WTC11 (cell line): Measurements from ENCODE around the gene TEC. TPM values are rescaled to one million over a fixed set of nuclear protein-coding genes. Genes with fewer than 3 reads are reported as not detected.
A peak's percentile ranks its signal among the peaks of the same experiment; 100 is the strongest.

Experiments used
- ATAC-seq: fragments of 200-7000 bp; cut with Tn5 transposase; 2 replicates; pipeline ENCODE4 v1.10.0; 2021; ENCODE audit warnings: mild to moderate bottlenecking, moderate library complexity
- CTCF ChIA-PET: fragments of 300-600 bp; sonication (Branson Sonifier 250); formaldehyde crosslinking; loops from one replicate; lab custom pipeline; 2021; ENCODE audit warnings: antibody characterized with exemption; lab: Charles Lee
- POLR2A ChIA-PET: fragments of 350-600 bp; sonication (Branson Sonifier 250); formaldehyde crosslinking; loops from one replicate; lab custom pipeline; 2021; ENCODE audit warnings: antibody characterized with exemption; lab: Charles Lee
- DNase-seq: peaks from one replicate; pipeline ENCODE4 v3.0.0; 2021; ENCODE audit warnings: low spot score
- H3K27ac Mint-ChIP-seq: 2 replicates; pipeline ENCODE4 v1.8.0; 2021; ENCODE audit warnings: mixed read lengths
- H3K27me3 Mint-ChIP-seq: 2 replicates; pipeline ENCODE4 v1.8.0; 2021; ENCODE audit warnings: low read depth, mild to moderate bottlenecking, moderate library complexity, mixed read lengths
- H3K36me3 Mint-ChIP-seq: 2 replicates; pipeline ENCODE4 v1.8.0; 2021; ENCODE audit warnings: mixed read lengths
- H3K4me1 Mint-ChIP-seq: 2 replicates; pipeline ENCODE4 v1.8.0; 2022; ENCODE audit warnings: mixed read lengths
- H3K4me3 Mint-ChIP-seq: 2 replicates; pipeline ENCODE4 v1.8.0; 2021; ENCODE audit warnings: mild to moderate bottlenecking, moderate library complexity, mixed read lengths
- H3K9me3 Mint-ChIP-seq: 2 replicates; pipeline ENCODE4 v1.8.0; 2021; ENCODE audit warnings: mixed read lengths
- AFF4 ChIP-seq: sonication (generic); formaldehyde crosslinking; IDR thresholded peaks from 2 replicates; pipeline ENCODE4 v1.8.1; 2023; ENCODE audit warnings: mild to moderate bottlenecking, missing genetic modification reagents, borderline replicate concordance
- ATF1 ChIP-seq: sonication (generic); formaldehyde crosslinking; IDR thresholded peaks from 2 replicates; pipeline ENCODE4 v1.8.1; 2023; ENCODE audit warnings: mild to moderate bottlenecking, moderate library complexity, missing genetic modification reagents
- ATF2 ChIP-seq: sonication (generic); formaldehyde crosslinking; IDR thresholded peaks from 2 replicates; pipeline ENCODE4 v1.8.1; 2022; ENCODE audit warnings: low read depth, missing genetic modification reagents, borderline replicate concordance
- CDX4 ChIP-seq: fragments of 250-450 bp; sonication (Bioruptor Pico); IDR thresholded peaks from 2 replicates; pipeline ENCODE4 v1.9.0; 2021; ENCODE audit warnings: moderate library complexity, mild to moderate bottlenecking, inconsistent platforms, borderline replicate concordance
- CTCF ChIP-seq: fragments of 200-600 bp; IDR thresholded peaks from 2 replicates; pipeline ENCODE4 v1.8.0; 2022; ENCODE audit warnings: antibody characterized with exemption
- ESRRA ChIP-seq: sonication (generic); formaldehyde crosslinking; IDR thresholded peaks from 2 replicates; pipeline ENCODE4 v1.8.1; 2022; ENCODE audit warnings: mild to moderate bottlenecking, missing genetic modification reagents, borderline replicate concordance
- GABPB1 ChIP-seq: sonication (generic); formaldehyde crosslinking; IDR thresholded peaks from 2 replicates; pipeline ENCODE4 v1.8.1; 2023; ENCODE audit warnings: mild to moderate bottlenecking, missing genetic modification reagents
- GTF2I ChIP-seq: fragments of 250-450 bp; sonication (Bioruptor Pico); conservative IDR thresholded peaks from 2 replicates; pipeline ENCODE4 v1.4.0; 2021; ENCODE audit warnings: mild to moderate bottlenecking
- JAZF1 ChIP-seq: fragments of 250-450 bp; sonication (Bioruptor Pico); IDR thresholded peaks from 2 replicates; pipeline ENCODE4 v1.9.0; 2021; ENCODE audit warnings: moderate library complexity, mild to moderate bottlenecking, inconsistent platforms
- NFATC4 ChIP-seq: fragments of 250-450 bp; sonication (Bioruptor Pico); IDR thresholded peaks from 2 replicates; pipeline ENCODE4 v1.9.0; 2021; ENCODE audit warnings: mild to moderate bottlenecking
- NR3C1 ChIP-seq: sonication (generic); formaldehyde crosslinking; conservative IDR thresholded peaks from 2 replicates; pipeline ENCODE4 v1.8.1; 2023; ENCODE audit warnings: low read depth, mild to moderate bottlenecking, missing genetic modification reagents
- OVOL2 ChIP-seq: fragments of 250-450 bp; sonication (Bioruptor Pico); IDR thresholded peaks from 2 replicates; pipeline ENCODE4 v1.9.0; 2021; ENCODE audit warnings: mild to moderate bottlenecking, borderline replicate concordance
- SOX15 ChIP-seq: fragments of 250-450 bp; sonication (Bioruptor Pico); IDR thresholded peaks from 2 replicates; pipeline ENCODE4 v1.9.0; 2021; ENCODE audit warnings: mild to moderate bottlenecking
- ZNF121 ChIP-seq: sonication (generic); formaldehyde crosslinking; IDR thresholded peaks from 2 replicates; pipeline ENCODE4 v1.8.0; 2023; ENCODE audit warnings: missing genetic modification reagents
- ZNF219 ChIP-seq: sonication (generic); formaldehyde crosslinking; IDR thresholded peaks from 2 replicates; pipeline ENCODE4 v1.8.0; 2023; ENCODE audit warnings: missing genetic modification reagents, mild to moderate bottlenecking, borderline replicate concordance
- ZNF232 ChIP-seq: sonication (generic); formaldehyde crosslinking; IDR thresholded peaks from 2 replicates; pipeline ENCODE4 v1.8.0; 2022; ENCODE audit warnings: mild to moderate bottlenecking, missing genetic modification reagents
- ZNF317 ChIP-seq: sonication (generic); formaldehyde crosslinking; IDR thresholded peaks from 2 replicates; pipeline ENCODE4 v1.8.1; 2023; ENCODE audit warnings: low read depth, mild to moderate bottlenecking, moderate library complexity, missing genetic modification reagents, borderline replicate concordance
- ZNF423 ChIP-seq: fragments of 250-450 bp; sonication (Bioruptor Pico); IDR thresholded peaks from 2 replicates; pipeline ENCODE4 v2.1.2; 2022; ENCODE audit warnings: mild to moderate bottlenecking, moderate library complexity
- ZNF671 ChIP-seq: fragments of 250-450 bp; sonication (Bioruptor Pico); IDR thresholded peaks from 2 replicates; pipeline ENCODE4 v1.8.0; 2021; ENCODE audit warnings: mild to moderate bottlenecking
- total RNA-seq: library from RNA; stranded (reverse); gene quantifications from 3 replicates; pipeline ENCODE4 v1.2.3, GENCODE V29; 2021
- TF ChIP-seq, protein P1 (sequence below): sonication (generic); formaldehyde crosslinking; IDR thresholded peaks from 2 replicates; pipeline ENCODE4 v1.8.1; 2023; ENCODE audit warnings: mild to moderate bottlenecking, missing genetic modification reagents

Gene TEC
- total RNA-seq, 1 experiment from 2014 or later, result 8.8 TPM

DNA sequence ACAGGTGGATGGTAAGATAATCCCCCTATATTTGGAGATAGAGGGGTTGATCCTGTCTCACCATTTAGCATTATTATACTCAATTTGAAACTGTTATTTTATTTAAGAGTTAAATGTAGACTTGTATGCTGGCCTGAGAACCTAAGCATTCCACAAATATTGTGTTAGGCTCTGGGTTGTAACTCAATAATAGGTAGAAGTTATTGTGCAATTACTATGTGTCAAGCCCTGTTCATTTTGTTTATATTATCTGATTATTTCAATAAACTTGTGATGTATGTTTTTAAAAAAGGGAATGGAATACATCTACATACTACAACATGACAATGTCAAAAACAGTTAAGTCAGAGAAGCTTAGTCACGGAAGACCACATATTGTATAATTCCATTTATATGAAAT lies 122.0 kb downstream of the TEC start (continued):
- TF ChIP-seq NR3C1 (CRISPR knock-in tag) (no peak), GABPB1 (no peak), GTF2I (CRISPR knock-in tag) (no peak), ZNF671 (CRISPR knock-in tag) (no peak), NFATC4 (CRISPR knock-in tag) (no peak), ZNF219 (CRISPR knock-in tag) (no peak)

GRCh38 chr4:48141048-48141447 lies 128.6 kb downstream of the TEC start:
- ChIA-PET CTCF (interaction anchor here (1.0 to 3.1 kb wide), 2 partner anchors 14 to 134 kb away, joined by 4 to 16 read pairs; no protein-coding TSS in a partner anchor), POLR2A (no interaction called here)
- Mint-ChIP-seq H3K36me3 (peaks cover 51% of the 10 kb centered on the region), H3K27ac (no peak overlapping the region), H3K4me3 (no peak overlapping the region), H3K9me3 (no peaks in the 10 kb centered on the region), H3K27me3 (no peaks in the 10 kb centered on the region), H3K4me1 (no peaks in the 10 kb centered on the region)
- ATAC-seq (peak; percentile 47), DNase-seq (no peak)
- TF ChIP-seq ATF1 (CRISPR knock-in tag) (no peak), ZNF232 (CRISPR knock-in tag) (no peak), CTCF (peak; percentile 58)

DNA sequence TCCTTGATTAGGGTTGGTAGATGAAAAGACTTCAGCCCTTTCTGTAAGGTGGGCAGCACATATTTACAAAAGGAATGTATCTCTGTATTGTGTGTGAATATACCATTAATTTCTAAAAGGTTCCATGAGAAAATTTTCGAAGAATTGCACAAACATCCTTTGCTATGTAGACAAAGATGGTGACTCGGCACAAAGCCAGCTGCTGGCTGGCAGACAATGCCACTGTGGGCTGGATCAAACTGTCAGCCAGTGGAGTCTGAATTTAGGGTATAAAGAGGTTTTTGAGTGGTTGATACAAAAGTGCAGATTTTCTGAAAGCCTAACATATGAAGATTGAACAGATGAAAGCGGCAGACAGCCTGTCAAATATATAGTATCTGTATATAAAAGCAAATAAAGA lies 129.9 kb downstream of the TEC start:
- CTCF ChIA-PET, result interaction anchor here (1.1 to 3.1 kb wide), 3 partner anchors 10 to 141 kb away, joined by 3 to 16 read pairs (median 3); no protein-coding TSS in a partner anchor
- Mint-ChIP-seq H3K4me3 (no peak overlapping the region), H3K27me3 (no peaks in the 10 kb centered on the region), H3K4me1 (no peaks in the 10 kb centered on the region)
- TF ChIP-seq ESRRA (CRISPR knock-in tag) (no peak), SOX15 (CRISPR knock-in tag) (no peak), ZNF232 (CRISPR knock-in tag) (no peak), ZNF423 (CRISPR knock-in tag) (no peak), CDX4 (CRISPR knock-in tag) (no peak), ZNF317 (CRISPR knock-in tag) (no peak), JAZF1 (CRISPR knock-in tag) (no peak)
- TF ChIP-seq, all 79 proteins: peak for 0
- H3K9me3 Mint-ChIP-seq, result no peaks in the 10 kb centered on the region
- no peak for DNase-seq
- peak overlapping the region; percentile 23; the same call in 1 of the 2 replicates for H3K27ac Mint-ChIP-seq
- POLR2A ChIA-PET, result no interaction called here
- peaks cover 57% of the 10 kb centered on the region for H3K36me3 Mint-ChIP-seq
- ATAC-seq, result no peak

DNA sequence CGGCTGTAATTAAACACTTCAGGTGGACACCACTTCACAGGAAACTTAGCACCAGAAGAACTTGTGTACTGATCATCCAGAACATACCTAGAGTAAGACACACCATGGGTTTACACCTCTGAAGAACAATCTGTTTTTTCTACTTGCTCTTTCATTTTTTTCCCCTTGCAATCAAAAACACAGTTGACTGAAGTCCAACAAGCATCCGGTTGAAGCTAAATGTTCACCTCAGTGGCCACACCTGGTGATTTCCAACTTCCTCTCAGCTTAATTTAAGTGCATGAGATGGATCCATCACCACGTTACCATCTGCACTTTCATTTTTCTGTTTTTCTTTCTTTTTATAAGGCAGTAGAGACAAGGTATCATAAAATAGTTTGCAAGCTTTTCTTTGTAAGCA lies 130.7 kb downstream of the TEC start:
- ChIA-PET CTCF (interaction anchor here (0.6 to 3.1 kb wide), 3 partner anchors 11 to 141 kb away, joined by 3 to 16 read pairs (median 3); no protein-coding TSS in a partner anchor), POLR2A (no interaction called here)
- Mint-ChIP-seq H3K27ac (no peak overlapping the region; the same call in 1 of the 2 replicates), H3K4me1 (no peaks in the 10 kb centered on the region), H3K36me3 (peaks cover 52% of the 10 kb centered on the region), H3K4me3 (no peak overlapping the region), H3K9me3 (no peaks in the 10 kb centered on the region), H3K27me3 (no peaks in the 10 kb centered on the region)
- no peak for ATAC-seq
- DNase-seq, result no peak
- TF ChIP-seq OVOL2, result no peak
- no peak for TF ChIP-seq AFF4
- no peak for TF ChIP-seq ATF2 (CRISPR knock-in tag)
- TF ChIP-seq, protein P1, sequence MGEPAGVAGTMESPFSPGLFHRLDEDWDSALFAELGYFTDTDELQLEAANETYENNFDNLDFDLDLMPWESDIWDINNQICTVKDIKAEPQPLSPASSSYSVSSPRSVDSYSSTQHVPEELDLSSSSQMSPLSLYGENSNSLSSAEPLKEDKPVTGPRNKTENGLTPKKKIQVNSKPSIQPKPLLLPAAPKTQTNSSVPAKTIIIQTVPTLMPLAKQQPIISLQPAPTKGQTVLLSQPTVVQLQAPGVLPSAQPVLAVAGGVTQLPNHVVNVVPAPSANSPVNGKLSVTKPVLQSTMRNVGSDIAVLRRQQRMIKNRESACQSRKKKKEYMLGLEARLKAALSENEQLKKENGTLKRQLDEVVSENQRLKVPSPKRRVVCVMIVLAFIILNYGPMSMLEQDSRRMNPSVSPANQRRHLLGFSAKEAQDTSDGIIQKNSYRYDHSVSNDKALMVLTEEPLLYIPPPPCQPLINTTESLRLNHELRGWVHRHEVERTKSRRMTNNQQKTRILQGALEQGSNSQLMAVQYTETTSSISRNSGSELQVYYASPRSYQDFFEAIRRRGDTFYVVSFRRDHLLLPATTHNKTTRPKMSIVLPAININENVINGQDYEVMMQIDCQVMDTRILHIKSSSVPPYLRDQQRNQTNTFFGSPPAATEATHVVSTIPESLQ (CRISPR knock-in tag), result no peak
- TF ChIP-seq ZNF121, result no peak
